Measurements from ENCODE around the gene MBOAT1.

- TF ChIP-seq RARB (CRISPR knock-in tag; IDR thresholded peaks at IDR 0.05) = no peak
- no peak for TF ChIP-seq TCF4 (CRISPR knock-in tag; IDR thresholded peaks at IDR 0.05; ENCODE audit: borderline replicate concordance)
- TF ChIP-seq BACH2 (CRISPR knock-in tag; IDR thresholded peaks at IDR 0.05; ENCODE audit: borderline replicate concordance) = no peak
- no peak for TF ChIP-seq ARNTL (CRISPR knock-in tag; IDR thresholded peaks at IDR 0.05; ENCODE audit: borderline replicate concordance, low read depth)
- no peak for TF ChIP-seq TOX (CRISPR knock-in tag; IDR thresholded peaks at IDR 0.05; ENCODE audit: borderline replicate concordance)
- TF ChIP-seq ZFP30 (CRISPR knock-in tag; IDR thresholded peaks at IDR 0.05) = no peak
- TF ChIP-seq PATZ1 (CRISPR knock-in tag; IDR thresholded peaks at IDR 0.05; ENCODE audit: borderline replicate concordance) = no peak
- TF ChIP-seq ESRRG (CRISPR knock-in tag; IDR thresholded peaks at IDR 0.05) = no peak
- TF ChIP-seq ZC3H10 (CRISPR knock-in tag; IDR thresholded peaks at IDR 0.05) = no peak
- TF ChIP-seq PPARA (CRISPR knock-in tag; IDR thresholded peaks at IDR 0.05; ENCODE audit: borderline replicate concordance) = no peak
Observed at GRCh38 chr6:20098267-20098876, 113.9 kb downstream of the MBOAT1 start.

Measured in SK-N-SH treated with all-trans-retinoic acid at 6 μM for 48 hours (cell line).